Neural cell (in vitro differentiated cells): ENCODE measurements around the gene DHDH. TPM values are rescaled to one million over a fixed set of nuclear protein-coding genes. Genes with fewer than 3 reads are reported as not detected.

ENCODE experiments used
- H2AFZ ChIP-seq: fragments of 200-600, 300-800 bp; sonication (generic), shearing (Covaris generic); 2 replicates; pipeline ENCODE4 v1.6.0; 2014; ENCODE audit warnings: low read depth, mild to moderate bottlenecking, antibody characterized with exemption, low read length, moderate library complexity
- H3F3A ChIP-seq: fragments of 200-600 bp; shearing (Covaris generic); 2 replicates; pipeline ENCODE4 v1.6.1; 2016; ENCODE audit warnings: mild to moderate bottlenecking, moderate library complexity, mixed read lengths, antibody characterized with exemption, low read length; ENCODE audit not compliant: insufficient read depth, poor library complexity, severe bottlenecking
- H3K27ac ChIP-seq: fragments of 200-600, 300-800 bp; sonication (generic), shearing (Covaris generic); 2 replicates; pipeline ENCODE4 v1.5.1; 2014; ENCODE audit warnings: mild to moderate bottlenecking, low read length, moderate library complexity
- H3K27me3 ChIP-seq: fragments of 300-800, 200-600 bp; sonication (generic), shearing (Covaris generic); 2 replicates; pipeline ENCODE4 v1.6.0; 2014; ENCODE audit warnings: mild to moderate bottlenecking, low read depth, low read length, moderate library complexity; ENCODE audit not compliant: insufficient read depth
- H3K36me3 ChIP-seq: fragments of 300-800, 200-600 bp; sonication (generic), shearing (Covaris generic); 2 replicates; pipeline ENCODE4 v1.5.1; 2014; ENCODE audit warnings: mild to moderate bottlenecking, antibody characterized with exemption, low read length, moderate library complexity; ENCODE audit not compliant: insufficient read depth
- H3K4me2 ChIP-seq: fragments of 300-800, 200-600 bp; sonication (generic), shearing (Covaris generic); 2 replicates; pipeline ENCODE4 v1.6.0; 2014; ENCODE audit warnings: mild to moderate bottlenecking, low read length
- H3K4me3 ChIP-seq: fragments of 300-800, 200-600 bp; sonication (generic), shearing (Covaris generic); 2 replicates; pipeline ENCODE4 v1.5.1; 2014; ENCODE audit warnings: mild to moderate bottlenecking, low read length, moderate library complexity
- H3K79me2 ChIP-seq: fragments of 200-600 bp; shearing (Covaris generic); replicated peaks from 2 replicates; pipeline ENCODE4 v1.6.0; 2014; ENCODE audit warnings: mild to moderate bottlenecking, low read length, moderate library complexity; ENCODE audit not compliant: insufficient read depth
- H3K9ac ChIP-seq: fragments of 300-800, 200-600 bp; sonication (generic), shearing (Covaris generic); 2 replicates; pipeline ENCODE4 v1.6.1; 2016; ENCODE audit warnings: mild to moderate bottlenecking, low read length, mixed read lengths
- H3K9me2 ChIP-seq: fragments of 200-600 bp; shearing (Covaris generic); 2 replicates; pipeline ENCODE4 v1.6.1; 2016; ENCODE audit warnings: mild to moderate bottlenecking, low read length, mixed read lengths; ENCODE audit not compliant: insufficient read depth
- H3K9me3 ChIP-seq: fragments of 200-600, 300-800 bp; sonication (generic), shearing (Covaris generic); 2 replicates; pipeline ENCODE4 v1.6.1; 2016; ENCODE audit warnings: mild to moderate bottlenecking, mixed run types, low read length, moderate library complexity, mixed read lengths
- H4K20me1 ChIP-seq: fragments of 200-600 bp; shearing (Covaris generic); 2 replicates; pipeline ENCODE4 v1.6.1; 2016; ENCODE audit warnings: mild to moderate bottlenecking, mixed run types; ENCODE audit not compliant: insufficient read depth
- EP300 ChIP-seq: fragments of 450-650 bp; conservative IDR thresholded peaks from 2 replicates; pipeline ENCODE4 v1.6.1; 2014; ENCODE audit warnings: antibody characterized with exemption, mild to moderate bottlenecking, moderate library complexity; ENCODE audit not compliant: poor library complexity, severe bottlenecking
- EZH2 ChIP-seq: fragments of 200-600, 300-800 bp; shearing (Covaris generic), sonication (generic); IDR thresholded peaks from 2 replicates; pipeline ENCODE4 v1.6.1; 2014; ENCODE audit warnings: antibody characterized with exemption, low read length, borderline replicate concordance, mild to moderate bottlenecking; ENCODE audit not compliant: insufficient read depth, poor library complexity, severe bottlenecking
- MXI1 ChIP-seq: fragments of 450-650 bp; conservative IDR thresholded peaks from 2 replicates; pipeline ENCODE4 v1.6.1; 2014; ENCODE audit warnings: antibody characterized with exemption, mild to moderate bottlenecking; ENCODE audit not compliant: poor library complexity, severe bottlenecking
- POLR2AphosphoS5 ChIP-seq: IDR thresholded peaks from 2 replicates; pipeline ENCODE4 v1.6.1; 2012
- RAD21 ChIP-seq: fragments of 450-650 bp; conservative IDR thresholded peaks from 2 replicates; pipeline ENCODE4 v1.6.1; 2014; ENCODE audit warnings: antibody characterized with exemption, mild to moderate bottlenecking, moderate library complexity
- REST ChIP-seq: IDR thresholded peaks from 2 replicates; pipeline ENCODE4 v1.6.1; 2012; ENCODE audit warnings: borderline replicate concordance
- SMC3 ChIP-seq: fragments of 450-650 bp; conservative IDR thresholded peaks from 2 replicates; pipeline ENCODE4 v1.6.1; 2014; ENCODE audit warnings: antibody characterized with exemption, mild to moderate bottlenecking, moderate library complexity; ENCODE audit not compliant: poor library complexity
- TAF1 ChIP-seq: IDR thresholded peaks from 2 replicates; pipeline ENCODE4 v1.6.1; 2012; ENCODE audit warnings: low read depth
- polyA plus RNA-seq: library from polyadenylated mRNA; depleted of rRNA; stranded (reverse); fragments of >200 nt; gene quantifications from 2 replicates; pipeline ENCODE4 v1.2.3, GENCODE V29; 2014
- TF ChIP-seq, protein P1 (sequence below): fragments of 450-650 bp; IDR thresholded peaks from 2 replicates; pipeline ENCODE4 v1.5.1; 2014; ENCODE audit warnings: antibody characterized with exemption, mild to moderate bottlenecking, moderate library complexity; ENCODE audit not compliant: poor library complexity, severe bottlenecking

DHDH gene
- polyA plus RNA-seq, 1 donor from 2014 or later = 4.8 TPM

DNA sequence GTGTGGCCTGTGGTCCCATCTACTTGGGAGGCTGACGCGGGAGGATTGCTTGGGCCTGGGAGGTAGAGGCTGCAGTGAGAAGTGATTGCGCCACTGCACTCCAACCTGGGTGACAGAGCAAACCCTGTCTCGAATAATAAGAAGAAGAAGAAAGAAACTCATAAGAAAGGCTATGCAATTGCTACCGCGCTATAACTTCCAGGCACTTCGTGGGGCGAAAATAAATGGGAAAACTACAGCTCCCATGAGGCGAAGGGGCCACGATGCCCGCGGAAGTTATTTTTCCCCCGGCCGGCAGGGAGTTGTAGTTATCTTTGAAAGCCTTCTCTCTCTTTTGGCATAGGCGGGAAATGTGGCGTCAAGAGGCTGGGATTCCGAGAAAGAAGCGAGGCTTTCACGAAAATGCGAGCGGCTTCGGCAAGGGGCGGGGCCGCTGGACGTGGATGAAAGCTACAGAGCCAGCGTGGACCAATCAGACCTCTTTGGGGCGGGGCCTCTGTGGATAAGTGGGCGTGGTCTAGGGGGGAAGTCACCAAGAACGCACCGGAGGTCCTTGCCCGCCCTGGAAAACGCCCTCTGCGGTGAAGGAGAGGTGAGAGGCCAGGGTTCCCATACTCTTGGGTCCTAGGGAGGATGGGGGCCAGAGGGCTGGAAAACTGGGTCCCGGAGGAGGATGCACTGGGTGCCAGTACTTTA is 33.6 kb upstream of the DHDH start, which contains the start of gene NUCB1:
Gene NUCB1 (plus strand): TSS at position 532 of the 696 bp plus-strand sequence. CDS start 485 bp downstream, outside the sequence.
- peak; percentile 81 for TF ChIP-seq POLR2AphosphoS5
- no peak for TF ChIP-seq TAF1
- peak; percentile 30 for TF ChIP-seq SMC3
- peak; percentile 78 for TF ChIP-seq MXI1
- TF ChIP-seq, protein P1, sequence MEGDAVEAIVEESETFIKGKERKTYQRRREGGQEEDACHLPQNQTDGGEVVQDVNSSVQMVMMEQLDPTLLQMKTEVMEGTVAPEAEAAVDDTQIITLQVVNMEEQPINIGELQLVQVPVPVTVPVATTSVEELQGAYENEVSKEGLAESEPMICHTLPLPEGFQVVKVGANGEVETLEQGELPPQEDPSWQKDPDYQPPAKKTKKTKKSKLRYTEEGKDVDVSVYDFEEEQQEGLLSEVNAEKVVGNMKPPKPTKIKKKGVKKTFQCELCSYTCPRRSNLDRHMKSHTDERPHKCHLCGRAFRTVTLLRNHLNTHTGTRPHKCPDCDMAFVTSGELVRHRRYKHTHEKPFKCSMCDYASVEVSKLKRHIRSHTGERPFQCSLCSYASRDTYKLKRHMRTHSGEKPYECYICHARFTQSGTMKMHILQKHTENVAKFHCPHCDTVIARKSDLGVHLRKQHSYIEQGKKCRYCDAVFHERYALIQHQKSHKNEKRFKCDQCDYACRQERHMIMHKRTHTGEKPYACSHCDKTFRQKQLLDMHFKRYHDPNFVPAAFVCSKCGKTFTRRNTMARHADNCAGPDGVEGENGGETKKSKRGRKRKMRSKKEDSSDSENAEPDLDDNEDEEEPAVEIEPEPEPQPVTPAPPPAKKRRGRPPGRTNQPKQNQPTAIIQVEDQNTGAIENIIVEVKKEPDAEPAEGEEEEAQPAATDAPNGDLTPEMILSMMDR = peak; percentile 65
- no peak for TF ChIP-seq EZH2
- peak; percentile 21 for TF ChIP-seq EP300
- peak; percentile 49 for TF ChIP-seq RAD21
- TF ChIP-seq REST = peak; percentile 36
- H3K27me3 ChIP-seq = no peaks in the 10 kb centered on the region
- H3K4me3 ChIP-seq = peak within 1 kb of the TSS; percentile 96
- no peaks in the 10 kb centered on the region for H3K9me2 ChIP-seq
- H3K9ac ChIP-seq = peak within 1 kb of the TSS; percentile 87
- H3K9me3 ChIP-seq = no peaks in the 10 kb centered on the region
- H2AFZ ChIP-seq = peak within 1 kb of the TSS; percentile 54
- no peaks in the 10 kb centered on the region for H4K20me1 ChIP-seq
- H3K79me2 ChIP-seq = peaks cover 11% of the 10 kb centered on the region
- peak within 1 kb of the TSS; percentile 55 for H3K27ac ChIP-seq
- no peaks in the 10 kb centered on the region for H3K36me3 ChIP-seq
- peak within 1 kb of the TSS; percentile 83 for H3K4me2 ChIP-seq
- no peaks in the 10 kb centered on the region for H3F3A ChIP-seq

- peak overlapping the region; percentile 54 for H2AFZ ChIP-seq
- TF ChIP-seq RAD21 (no peak), SMC3 (no peak), TAF1 (no peak), EP300 (peak; percentile 3), POLR2AphosphoS5 (no peak), MXI1 (peak; percentile 1), EZH2 (no peak), REST (no peak)
- TF ChIP-seq, protein P1 = no peak
These were observed 32.8 kb upstream of the DHDH start for GRCh38 chr19:48900477-48901406.

More at GRCh38 chr19:48900477-48901406, 32.8 kb upstream of the DHDH start:
- Histone ChIP-seq H3K9me3 (no peaks in the 10 kb centered on the region), H3K79me2 (peaks cover 11% of the 10 kb centered on the region), H3K36me3 (no peaks in the 10 kb centered on the region), H3F3A (no peaks in the 10 kb centered on the region), H4K20me1 (no peaks in the 10 kb centered on the region), H3K4me3 (peak overlapping the region; percentile 96), H3K9ac (peak overlapping the region; percentile 87), H3K4me2 (peak overlapping the region; percentile 83), H3K9me2 (no peaks in the 10 kb centered on the region), H3K27me3 (no peaks in the 10 kb centered on the region), H3K27ac (peak overlapping the region; percentile 55)
